ENCODE data around the gene PAM16. TPM values are rescaled to one million over a fixed set of nuclear protein-coding genes. Genes with fewer than 3 reads are reported as not detected.
A peak's percentile ranks its signal among the peaks of the same experiment; 100 is the strongest.

The PAM16 gene
- total RNA-seq, 3 donors from 2014 or later, result 31.9 to 35.8 (median 32.6) TPM

GRCh38 chr16:4314532-4315185 is 36.5 kb downstream of the PAM16 start:
- H3K4me3 ChIP-seq, result no peak overlapping the region
- H3K4me1 ChIP-seq (ENCODE audit: low read depth), result peaks cover 20% of the 10 kb centered on the region
- DNase-seq, result no peak
- no peak for ATAC-seq
- no peaks in the 10 kb centered on the region for H3K9me3 ChIP-seq
- TF ChIP-seq, protein P1, sequence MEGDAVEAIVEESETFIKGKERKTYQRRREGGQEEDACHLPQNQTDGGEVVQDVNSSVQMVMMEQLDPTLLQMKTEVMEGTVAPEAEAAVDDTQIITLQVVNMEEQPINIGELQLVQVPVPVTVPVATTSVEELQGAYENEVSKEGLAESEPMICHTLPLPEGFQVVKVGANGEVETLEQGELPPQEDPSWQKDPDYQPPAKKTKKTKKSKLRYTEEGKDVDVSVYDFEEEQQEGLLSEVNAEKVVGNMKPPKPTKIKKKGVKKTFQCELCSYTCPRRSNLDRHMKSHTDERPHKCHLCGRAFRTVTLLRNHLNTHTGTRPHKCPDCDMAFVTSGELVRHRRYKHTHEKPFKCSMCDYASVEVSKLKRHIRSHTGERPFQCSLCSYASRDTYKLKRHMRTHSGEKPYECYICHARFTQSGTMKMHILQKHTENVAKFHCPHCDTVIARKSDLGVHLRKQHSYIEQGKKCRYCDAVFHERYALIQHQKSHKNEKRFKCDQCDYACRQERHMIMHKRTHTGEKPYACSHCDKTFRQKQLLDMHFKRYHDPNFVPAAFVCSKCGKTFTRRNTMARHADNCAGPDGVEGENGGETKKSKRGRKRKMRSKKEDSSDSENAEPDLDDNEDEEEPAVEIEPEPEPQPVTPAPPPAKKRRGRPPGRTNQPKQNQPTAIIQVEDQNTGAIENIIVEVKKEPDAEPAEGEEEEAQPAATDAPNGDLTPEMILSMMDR (IDR thresholded peaks at IDR 0.05), result no peak
- H3K36me3 ChIP-seq (ENCODE audit: low read depth), result no peaks in the 10 kb centered on the region
- intact Hi-C loops (cut with DNase I, micrococcal nuclease), result no loop called here

GRCh38 chr16:4313563-4314531 is 37.3 kb downstream of the PAM16 start:
- H3K4me3 ChIP-seq, result no peak overlapping the region
- ATAC-seq, result peak; percentile 49
- H3K4me1 ChIP-seq (ENCODE audit: low read depth), result peaks cover 14% of the 10 kb centered on the region

DNA sequence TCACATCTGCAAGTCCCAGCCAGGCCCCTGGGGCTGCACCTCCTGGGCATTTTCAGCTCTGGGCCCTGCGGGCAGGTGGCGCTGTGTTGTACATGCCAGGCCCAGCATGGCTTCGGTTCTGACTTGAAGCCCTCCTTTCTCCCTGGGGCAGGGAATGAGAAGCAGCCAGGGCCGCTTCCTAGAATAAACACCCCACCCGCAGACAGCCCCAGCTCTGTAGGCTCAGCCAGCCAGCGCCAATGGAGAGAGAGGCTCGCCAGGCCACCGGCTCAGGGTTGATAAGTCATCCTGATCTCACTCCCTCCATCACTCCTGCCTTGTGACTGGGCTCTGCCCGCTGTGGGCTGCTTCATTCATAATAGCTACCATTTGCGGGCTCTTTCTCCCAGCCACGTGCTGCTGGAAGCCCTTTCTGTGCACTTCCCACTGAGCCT is 41.3 kb downstream of the PAM16 start:
- no peaks in the 10 kb centered on the region for H3K36me3 ChIP-seq (ENCODE audit: low read depth)
- intact Hi-C loops (cut with DNase I, micrococcal nuclease), result no loop called here
- TF ChIP-seq, protein P1 (IDR thresholded peaks at IDR 0.05), result peak; percentile 76
- DNase-seq (peak in 2 of 3 donors; percentile 76 to 77), ATAC-seq (peak; percentile 18)
- H3K4me3 ChIP-seq, result no peak overlapping the region
- no peaks in the 10 kb centered on the region for H3K9me3 ChIP-seq
- peaks cover 13% of the 10 kb centered on the region for H3K4me1 ChIP-seq (ENCODE audit: low read depth)

More at GRCh38 chr16:4313563-4314531, 37.3 kb downstream of the PAM16 start:
- TF ChIP-seq, protein P1 (IDR thresholded peaks at IDR 0.05), result peak; percentile 54
- intact Hi-C loops (cut with DNase I, micrococcal nuclease), result no loop called here
- Histone ChIP-seq H3K9me3 (no peaks in the 10 kb centered on the region), H3K36me3 (ENCODE audit: low read depth) (no peaks in the 10 kb centered on the region)
- peak in 1 of 3 donors; percentile 65 for DNase-seq

DNA sequence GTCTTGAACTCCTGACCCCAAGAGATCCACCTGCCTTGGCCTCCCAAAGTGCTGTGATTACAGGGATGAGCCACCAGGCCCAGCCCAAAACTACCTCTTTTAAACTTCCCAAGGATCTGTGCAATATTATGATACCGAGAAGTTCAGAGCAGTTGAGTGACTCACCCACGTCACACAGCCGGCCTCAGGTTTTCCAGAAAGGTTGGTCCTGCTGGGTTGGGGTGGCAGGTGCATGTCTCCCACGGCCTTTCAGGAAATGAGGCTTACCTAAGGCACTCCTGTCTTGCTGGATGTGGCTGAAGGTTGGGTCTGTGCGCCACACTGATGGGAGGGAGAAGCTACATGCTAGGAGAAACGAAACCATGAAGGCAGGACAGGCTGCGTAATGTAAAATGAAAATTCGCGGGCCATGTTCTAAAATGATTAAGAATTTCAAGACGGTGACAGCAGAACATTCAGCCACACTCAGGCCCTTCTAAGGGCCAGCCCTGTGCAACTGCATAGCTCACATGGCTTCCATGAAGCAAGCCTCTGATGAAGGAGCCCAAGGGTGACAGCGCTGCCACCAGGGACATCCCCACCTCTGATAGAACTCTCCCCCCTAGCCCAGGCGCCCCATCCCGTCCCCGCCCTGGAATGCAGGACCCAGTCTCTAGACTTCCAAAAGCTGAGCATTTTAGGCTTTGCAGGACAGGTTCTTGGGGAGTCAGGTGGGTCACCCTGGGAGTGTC is 41.9 kb downstream of the PAM16 start:
- intact Hi-C loops (cut with DNase I, micrococcal nuclease), result no loop called here
- Histone ChIP-seq H3K4me1 (ENCODE audit: low read depth) (peaks cover 12% of the 10 kb centered on the region), H3K9me3 (no peaks in the 10 kb centered on the region), H3K4me3 (no peak overlapping the region), H3K36me3 (ENCODE audit: low read depth) (no peaks in the 10 kb centered on the region)
- TF ChIP-seq, protein P1 (IDR thresholded peaks at IDR 0.05), result no peak
- no peak for ATAC-seq
- no peak for DNase-seq

All from mucosa of descending colon (tissue), 3 donors.